Fibroblast of villous mesenchyme (primary cell): Measurements from ENCODE around the gene CARHSP1. TPM values are rescaled to one million over a fixed set of nuclear protein-coding genes. Genes with fewer than 3 reads are reported as not detected.
A peak's percentile ranks its signal among the peaks of the same experiment; 100 is the strongest.

Experiments used
- DNase-seq: peaks from one replicate; pipeline ENCODE4 v3.0.0-alpha.2; 2010; ENCODE audit warnings: low read depth
- H3K4me3 ChIP-seq: 2 replicates; pipeline ENCODE4 v1.5.1; 2011; ENCODE audit warnings: low read depth, mild to moderate bottlenecking, low read length
- total RNA-seq: library from RNA; depleted of rRNA; stranded (reverse); fragments of >200 nt; gene quantifications from 2 replicates; pipeline ENCODE4 v1.2.3, GENCODE V29; 2012
- TF ChIP-seq, protein P1 (sequence below): IDR thresholded peaks from 2 replicates; pipeline ENCODE4 v1.5.1; 2012; ENCODE audit warnings: low read depth, mild to moderate bottlenecking, low read length; ENCODE audit not compliant: insufficient read depth

The CARHSP1 gene
- total RNA-seq, 1 donor: 165 TPM

- TF ChIP-seq, protein P1, sequence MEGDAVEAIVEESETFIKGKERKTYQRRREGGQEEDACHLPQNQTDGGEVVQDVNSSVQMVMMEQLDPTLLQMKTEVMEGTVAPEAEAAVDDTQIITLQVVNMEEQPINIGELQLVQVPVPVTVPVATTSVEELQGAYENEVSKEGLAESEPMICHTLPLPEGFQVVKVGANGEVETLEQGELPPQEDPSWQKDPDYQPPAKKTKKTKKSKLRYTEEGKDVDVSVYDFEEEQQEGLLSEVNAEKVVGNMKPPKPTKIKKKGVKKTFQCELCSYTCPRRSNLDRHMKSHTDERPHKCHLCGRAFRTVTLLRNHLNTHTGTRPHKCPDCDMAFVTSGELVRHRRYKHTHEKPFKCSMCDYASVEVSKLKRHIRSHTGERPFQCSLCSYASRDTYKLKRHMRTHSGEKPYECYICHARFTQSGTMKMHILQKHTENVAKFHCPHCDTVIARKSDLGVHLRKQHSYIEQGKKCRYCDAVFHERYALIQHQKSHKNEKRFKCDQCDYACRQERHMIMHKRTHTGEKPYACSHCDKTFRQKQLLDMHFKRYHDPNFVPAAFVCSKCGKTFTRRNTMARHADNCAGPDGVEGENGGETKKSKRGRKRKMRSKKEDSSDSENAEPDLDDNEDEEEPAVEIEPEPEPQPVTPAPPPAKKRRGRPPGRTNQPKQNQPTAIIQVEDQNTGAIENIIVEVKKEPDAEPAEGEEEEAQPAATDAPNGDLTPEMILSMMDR: no peak
- no peak for DNase-seq
- no peak overlapping the region for H3K4me3 ChIP-seq
Measured at GRCh38 chr16:8910811-8911210, 42.0 kb upstream of the CARHSP1 start.

GRCh38 chr16:8908810-8909468 lies 40.1 kb upstream of the CARHSP1 start:
- TF ChIP-seq, protein P1: no peak
- DNase-seq: peak; percentile 78
- no peak overlapping the region for H3K4me3 ChIP-seq

GRCh38 chr16:8907096-8907495 lies 38.3 kb upstream of the CARHSP1 start:
- TF ChIP-seq, protein P1: no peak
- no peak for DNase-seq
- no peak overlapping the region for H3K4me3 ChIP-seq

DNA sequence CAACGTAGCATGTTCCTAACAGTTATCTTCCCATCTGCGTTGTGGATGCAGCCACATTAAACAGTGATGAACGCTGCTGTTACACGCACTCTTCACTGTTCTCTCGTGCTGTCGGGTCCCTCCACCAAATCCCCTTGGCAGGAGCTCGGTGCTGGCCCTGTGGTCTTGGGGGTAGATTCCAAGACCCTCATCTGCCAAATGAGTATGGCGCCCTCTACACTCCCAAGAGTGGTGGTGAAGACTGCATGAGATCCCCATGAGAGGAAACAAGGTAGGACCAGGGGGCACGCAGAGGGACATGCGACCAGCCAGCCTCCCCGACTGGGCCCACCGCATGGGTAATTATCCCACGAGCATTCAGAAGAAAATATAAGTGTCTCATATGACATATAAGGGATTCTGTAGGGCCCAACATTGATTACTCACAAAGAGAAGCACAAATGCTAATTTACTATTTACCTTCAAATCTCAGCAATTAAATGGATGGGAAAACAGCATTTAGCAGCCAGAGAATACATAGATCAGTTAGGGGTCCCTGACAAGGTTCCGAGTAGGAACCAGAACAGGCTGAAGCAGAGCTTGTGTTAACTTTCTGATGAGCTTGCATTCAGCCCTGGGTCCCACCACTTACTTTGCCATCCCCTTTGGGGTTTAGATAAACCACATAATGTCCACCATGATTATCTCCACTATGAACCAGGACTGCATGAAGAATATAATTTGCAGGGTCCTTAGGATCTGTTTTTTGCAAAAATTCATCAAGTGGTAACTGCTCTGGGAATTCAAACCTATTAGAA lies 37.2 kb upstream of the CARHSP1 start:
- TF ChIP-seq, protein P1: peak; percentile 40
- DNase-seq: no peak
- no peak overlapping the region for H3K4me3 ChIP-seq

DNA sequence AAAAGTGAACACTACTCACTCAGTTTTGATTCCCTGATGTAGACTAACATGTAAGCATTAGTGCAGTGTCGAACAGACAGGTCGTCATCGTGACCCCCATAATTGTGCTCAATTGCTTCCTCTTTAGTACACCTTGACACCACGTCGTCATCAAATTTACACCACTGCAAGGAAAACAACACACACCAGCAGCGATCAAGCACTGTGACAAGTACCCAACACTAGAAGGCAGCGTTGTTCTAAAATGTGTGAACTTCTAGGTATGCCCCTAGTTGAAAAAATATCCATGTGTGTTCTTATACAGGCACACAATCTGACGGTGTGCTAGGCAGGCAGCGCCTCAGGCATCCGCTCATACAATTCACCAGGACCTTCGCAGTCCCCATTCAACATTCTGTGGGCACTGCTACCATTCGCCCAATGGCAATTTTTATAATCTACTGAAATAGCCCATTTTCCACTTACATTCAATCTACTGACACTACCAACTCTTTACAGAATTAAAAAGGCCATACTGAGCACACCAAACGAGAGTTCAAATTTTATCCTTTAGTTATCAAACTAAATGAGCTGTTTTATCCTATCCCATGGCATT lies 36.5 kb upstream of the CARHSP1 start:
- TF ChIP-seq, protein P1: peak; percentile 57
- peak; percentile 46 for DNase-seq
- no peak overlapping the region for H3K4me3 ChIP-seq

GRCh38 chr16:8904018-8904430 lies 35.2 kb upstream of the CARHSP1 start:
- TF ChIP-seq, protein P1: no peak
- H3K4me3 ChIP-seq: no peak overlapping the region
- no peak for DNase-seq
